ENCODE measurements around the gene MRPS2.
"Not testable (repeated sequence)": the region's sequence is repeated elsewhere in the genome, so short reads cannot be mapped to it uniquely, and the experiment has no call there.

The MRPS2 gene

DNA sequence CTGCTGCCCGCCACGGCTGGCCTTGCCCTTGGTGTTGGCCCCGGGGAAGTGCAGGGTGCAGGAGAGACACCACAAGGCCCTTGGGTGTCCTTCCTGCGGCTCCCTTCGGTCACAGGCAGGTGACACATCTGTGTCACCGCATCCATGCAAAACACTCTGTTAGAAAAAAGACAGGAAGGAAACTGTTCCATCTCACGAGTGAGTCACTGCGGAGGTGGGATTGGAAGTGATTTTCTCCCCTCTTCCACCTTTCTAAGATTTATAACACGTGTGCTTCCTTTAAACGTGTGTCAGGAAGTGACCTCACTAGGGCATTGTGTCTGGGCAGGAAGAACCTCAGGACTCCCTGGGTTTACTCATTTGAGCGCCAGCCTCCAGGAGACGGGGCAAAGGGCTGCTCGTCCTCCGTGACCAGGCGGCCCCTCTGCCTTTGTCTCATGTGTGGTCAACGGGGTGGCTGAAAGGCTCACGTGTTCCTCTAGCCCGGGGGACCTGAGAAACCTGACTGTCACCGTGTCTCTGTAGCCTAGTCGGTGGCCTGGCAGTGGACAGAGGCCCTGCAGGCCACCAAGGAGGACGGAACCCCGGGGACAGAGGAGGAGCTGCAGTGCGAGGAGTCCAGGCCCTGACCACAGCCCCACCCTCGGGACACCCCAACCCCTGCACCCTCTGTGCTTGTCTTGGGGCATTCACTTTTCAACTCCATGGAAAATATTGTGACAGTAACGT is 15.8 kb downstream of the MRPS2 start:
- no peak for DNase-seq

DNA sequence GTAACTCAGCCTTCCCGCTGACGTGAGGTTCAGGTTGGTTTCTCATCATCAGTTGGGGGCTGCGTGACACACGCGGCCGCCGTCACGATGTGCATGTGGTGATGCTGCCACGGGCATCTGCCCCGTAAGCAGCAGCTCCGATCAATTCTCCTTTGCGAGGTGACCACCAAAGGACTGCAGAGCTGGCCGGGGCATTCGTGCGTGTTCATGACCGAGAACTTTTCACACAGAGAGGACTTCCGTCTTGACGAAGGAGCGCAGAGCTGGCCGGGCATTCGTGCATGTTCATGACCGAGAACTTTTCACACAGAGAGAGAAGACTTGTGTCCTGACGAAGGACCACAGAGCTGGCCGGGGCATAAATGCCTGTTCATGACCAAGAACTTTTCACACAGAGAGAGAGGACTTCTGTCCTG is 16.9 kb downstream of the MRPS2 start:
- no peak for DNase-seq

DNA sequence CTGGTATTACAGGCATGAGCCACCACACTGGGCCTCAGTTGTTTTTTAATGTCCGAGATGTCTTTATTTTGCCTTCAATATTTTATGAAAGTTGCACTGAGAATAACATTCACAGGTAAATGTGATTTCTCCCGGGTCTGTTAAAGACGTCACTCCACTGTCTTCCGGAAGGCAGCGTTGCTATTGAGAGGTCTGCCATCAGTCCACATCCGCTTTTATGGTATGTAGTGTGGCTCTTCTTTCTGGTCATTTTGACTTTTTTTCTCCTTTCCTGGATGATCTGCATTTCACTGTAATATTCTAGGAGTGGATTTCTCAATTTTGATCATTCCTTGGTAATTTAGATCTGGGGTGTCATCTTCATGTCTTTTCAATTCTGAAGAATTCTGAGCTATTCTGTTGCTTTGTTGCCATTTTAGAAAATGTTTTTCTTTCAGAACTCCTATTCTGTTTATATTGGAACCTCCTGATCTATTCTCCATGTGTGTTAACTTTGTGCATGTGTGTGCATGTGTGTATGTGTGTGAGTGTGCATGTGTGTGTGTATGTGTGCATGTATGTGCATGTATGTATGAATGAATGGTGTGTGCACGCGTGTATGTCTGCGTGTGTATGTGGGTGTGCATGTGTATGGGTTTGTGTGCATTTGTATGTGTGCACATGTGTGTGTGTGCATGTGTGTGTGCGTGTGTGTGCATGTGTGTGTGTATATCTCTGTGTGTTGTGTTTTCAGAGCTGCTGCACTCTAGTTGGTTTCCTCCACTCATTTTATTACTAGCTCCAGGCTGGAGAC is 18.9 kb downstream of the MRPS2 start:
- DNase-seq: no peak

- no peak for DNase-seq
Measured at GRCh38 chr9:135520916-135521607, 20.6 kb downstream of the MRPS2 start, which contains the start of gene LCN1. TSS of gene LCN1 (plus strand) at chr9:135521440. CDS start at chr9:135521498, 58 bp downstream.

DNA sequence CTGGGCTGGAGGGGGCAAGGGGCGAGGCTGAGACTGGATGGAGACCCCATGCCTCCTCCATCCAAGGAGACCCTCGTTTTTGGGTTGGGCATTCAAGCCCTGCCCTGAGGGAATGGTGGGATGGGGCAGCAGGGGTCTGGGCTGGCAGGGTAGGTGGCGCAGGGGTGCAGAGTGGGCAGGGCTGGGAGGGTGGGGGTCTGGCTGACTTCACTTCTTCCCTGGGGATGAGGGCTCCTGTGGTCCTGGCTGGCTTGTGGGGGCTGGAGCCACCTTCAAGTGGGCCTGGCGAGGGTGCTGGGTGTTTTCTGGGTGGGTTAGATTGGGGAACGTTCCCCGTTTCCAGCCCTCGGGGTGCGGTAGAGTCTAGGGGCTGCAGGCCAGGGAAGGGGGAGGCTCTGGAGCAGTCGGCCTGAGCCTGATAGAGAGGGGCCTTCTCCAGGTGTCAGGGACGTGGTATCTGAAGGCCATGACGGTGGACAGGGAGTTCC is 21.2 kb downstream of the MRPS2 start:
- DNase-seq: no peak

DNA sequence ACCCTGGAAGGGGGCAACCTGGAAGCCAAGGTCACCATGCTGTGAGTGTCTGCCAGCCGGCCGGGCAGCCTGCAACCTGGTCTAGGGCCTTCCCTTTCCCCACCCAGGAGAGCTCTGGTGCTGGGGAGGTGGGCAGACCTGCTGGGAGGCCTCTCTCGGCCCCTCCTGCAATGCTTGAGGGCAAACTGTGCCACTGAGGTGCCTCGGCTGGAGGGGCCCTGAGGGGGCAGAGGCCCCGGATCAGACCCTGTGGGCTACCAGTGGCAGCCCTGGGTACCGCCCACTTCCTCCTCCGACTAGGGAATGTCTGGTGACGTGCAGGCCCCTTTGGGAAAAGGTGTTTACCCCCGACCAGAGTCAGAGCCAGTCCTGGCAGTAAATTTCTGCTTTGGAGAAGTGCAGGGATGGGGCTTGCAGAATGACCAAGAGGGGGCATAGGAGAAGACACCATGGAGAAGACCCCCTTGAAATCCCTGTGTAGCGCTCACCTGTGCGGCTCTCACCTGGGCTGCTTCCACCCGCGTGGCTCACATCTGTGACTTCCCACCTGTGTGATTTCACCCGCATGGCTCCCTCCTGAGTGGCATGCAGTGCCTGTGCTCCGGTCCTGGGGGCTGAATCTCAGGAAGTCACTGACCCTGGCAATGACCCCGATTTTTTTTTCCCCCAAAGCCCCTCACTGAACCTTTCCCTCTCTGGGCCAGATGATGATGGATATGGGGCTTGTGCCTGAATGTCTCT is 21.8 kb downstream of the MRPS2 start:
- DNase-seq: no peak

DNA sequence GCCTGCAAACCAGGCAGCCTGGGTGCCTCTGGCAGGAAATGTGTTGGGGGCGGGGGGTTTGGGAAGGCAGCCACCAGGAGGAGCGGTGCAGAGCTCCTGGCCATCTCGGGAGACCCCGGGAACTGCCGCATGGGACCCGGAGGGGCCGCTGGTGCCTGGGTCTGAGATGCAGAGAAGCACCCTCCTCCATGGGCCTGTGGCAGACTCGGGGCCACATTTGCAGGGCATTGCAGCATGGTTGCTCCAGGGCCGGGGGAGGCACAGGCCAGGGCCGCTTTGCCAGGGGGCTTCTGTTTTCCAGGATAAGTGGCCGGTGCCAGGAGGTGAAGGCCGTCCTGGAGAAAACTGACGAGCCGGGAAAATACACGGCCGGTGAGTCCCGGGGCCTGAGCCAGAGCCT is 22.4 kb downstream of the MRPS2 start:
- DNase-seq: no peak

DNA sequence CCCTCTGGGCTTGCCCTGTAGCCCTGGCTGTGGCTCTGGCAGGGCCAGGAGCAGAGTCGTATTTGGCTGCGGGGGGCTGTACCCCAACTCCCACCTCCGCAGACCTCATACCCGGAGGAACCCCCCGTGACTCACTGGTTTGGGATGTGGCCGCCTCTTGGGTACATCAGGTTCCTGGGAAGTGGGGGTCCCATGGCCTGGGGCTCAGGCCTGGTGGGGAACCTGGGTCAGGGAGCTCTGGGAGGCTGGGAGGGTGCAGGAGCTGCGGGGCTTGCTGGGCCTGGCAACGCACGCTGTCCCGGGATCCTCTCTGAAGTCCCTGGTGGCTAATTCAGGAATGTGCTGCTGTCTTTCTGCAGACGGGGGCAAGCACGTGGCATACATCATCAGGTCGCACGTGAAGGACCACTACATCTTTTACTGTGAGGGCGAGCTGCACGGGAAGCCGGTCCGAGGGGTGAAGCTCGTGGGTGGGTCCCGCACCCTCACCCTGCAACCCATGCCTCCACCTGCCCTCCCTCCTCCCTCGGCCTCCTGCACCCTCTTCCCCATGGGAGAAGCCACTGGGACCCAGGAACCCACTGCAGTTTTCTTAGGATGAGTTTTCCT is 23.1 kb downstream of the MRPS2 start:
- no peak for DNase-seq

DNA sequence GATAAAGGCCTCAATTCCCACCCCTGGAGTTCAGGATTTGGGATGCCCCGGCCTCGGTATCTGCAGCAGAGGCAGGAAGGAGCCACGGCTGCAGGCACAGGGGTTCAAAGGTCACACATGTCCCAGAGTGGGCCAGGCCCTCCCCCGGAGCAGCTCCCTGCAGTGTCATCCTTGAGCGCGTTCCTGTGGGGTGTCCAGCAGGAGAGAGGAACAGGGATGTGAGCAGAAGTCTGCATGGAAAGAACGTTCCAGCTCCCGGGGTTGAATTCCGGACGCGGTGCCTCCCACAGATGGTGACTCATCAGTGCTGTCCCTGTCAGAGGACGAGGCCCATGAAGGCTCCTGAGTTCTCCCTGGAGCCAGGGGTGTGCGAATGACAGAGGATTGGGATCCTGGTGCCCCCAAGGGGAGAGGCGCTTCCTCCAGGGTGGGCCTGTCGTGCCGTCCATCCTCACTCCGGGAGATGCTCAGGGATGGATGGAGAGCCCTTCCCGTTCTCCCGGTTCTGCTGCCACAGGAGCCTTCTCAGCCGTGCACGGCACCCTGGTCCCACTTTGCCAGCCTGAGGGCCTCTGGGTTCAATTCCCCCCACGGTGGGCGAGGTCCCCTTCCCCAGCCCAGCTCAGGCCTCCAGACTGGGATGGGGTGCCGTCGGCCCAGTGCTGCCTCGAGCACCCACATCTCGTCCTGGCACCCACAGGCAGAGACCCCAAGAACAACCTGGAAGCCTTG is 23.8 kb downstream of the MRPS2 start:
- DNase-seq: no peak

DNA sequence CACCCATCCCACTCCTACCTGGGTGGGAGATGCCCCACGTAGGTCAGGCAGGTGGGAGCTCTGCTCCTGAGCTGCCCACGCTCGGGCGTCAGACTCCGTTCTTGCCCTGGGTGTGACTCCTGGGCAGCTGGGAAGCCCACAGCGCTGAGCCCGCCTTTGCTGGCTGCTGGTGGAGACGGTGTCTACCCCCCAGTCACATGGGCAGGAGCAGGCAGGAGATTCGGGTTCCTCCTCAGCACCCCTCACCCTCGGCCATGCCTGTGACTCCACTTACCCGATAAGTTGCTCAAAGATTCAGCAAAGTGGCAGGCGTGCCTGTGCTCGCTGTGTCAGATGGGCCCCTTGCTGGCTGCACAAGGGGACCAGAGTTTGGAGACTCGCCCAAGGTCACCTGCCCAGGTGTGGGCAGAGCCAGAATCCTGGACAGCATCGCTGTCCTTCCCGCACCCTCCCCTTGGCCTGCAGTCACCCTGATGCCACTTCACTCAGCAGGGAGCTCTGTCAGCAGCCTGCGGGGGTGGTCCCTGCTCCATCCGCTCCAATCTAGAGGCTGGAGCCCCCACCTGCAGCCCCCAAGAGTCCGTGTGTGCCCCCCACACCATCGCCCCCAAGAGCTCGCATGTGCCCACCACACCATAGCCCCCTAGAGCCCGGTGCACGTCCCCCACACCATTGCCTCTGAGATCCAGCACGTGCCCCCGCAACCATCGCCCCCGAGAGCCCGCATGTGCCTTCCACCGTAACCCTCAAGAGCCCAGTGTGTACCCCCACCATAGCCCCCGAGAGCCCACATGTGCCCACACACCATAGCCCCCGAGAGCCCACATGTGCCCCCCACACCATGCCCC is 25.0 kb downstream of the MRPS2 start:
- DNase-seq: no peak

DNA sequence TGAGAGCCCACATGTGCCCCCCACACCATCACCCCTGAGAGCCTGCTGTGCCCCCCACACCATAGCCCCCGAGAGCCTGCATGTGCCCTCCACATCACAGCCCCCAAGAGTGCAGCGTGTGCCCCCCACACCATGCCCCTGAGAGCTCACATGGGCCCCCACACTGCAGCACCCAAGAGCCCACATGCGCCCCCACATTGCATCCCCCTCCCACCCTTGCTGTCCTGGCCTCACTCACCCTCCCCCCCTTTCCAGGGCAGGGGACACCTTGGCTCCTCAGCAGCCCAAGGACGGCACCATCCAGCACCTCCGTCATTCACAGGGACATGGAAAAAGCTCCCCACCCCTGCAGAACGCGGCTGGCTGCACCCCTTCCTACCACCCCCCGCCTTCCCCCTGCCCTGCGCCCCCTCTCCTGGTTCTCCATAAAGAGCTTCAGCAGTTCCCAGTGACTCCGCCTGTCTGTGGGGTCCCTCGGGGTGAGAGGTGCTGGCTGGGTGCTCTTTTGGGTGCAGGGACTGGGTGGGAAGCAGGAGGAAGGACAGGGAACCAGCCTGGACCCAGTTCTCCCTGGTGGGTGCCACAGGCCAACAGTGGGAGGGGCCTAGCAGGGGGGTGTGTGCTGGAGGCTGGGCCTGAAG is 25.7 kb downstream of the MRPS2 start:
- no peak for DNase-seq

DNA sequence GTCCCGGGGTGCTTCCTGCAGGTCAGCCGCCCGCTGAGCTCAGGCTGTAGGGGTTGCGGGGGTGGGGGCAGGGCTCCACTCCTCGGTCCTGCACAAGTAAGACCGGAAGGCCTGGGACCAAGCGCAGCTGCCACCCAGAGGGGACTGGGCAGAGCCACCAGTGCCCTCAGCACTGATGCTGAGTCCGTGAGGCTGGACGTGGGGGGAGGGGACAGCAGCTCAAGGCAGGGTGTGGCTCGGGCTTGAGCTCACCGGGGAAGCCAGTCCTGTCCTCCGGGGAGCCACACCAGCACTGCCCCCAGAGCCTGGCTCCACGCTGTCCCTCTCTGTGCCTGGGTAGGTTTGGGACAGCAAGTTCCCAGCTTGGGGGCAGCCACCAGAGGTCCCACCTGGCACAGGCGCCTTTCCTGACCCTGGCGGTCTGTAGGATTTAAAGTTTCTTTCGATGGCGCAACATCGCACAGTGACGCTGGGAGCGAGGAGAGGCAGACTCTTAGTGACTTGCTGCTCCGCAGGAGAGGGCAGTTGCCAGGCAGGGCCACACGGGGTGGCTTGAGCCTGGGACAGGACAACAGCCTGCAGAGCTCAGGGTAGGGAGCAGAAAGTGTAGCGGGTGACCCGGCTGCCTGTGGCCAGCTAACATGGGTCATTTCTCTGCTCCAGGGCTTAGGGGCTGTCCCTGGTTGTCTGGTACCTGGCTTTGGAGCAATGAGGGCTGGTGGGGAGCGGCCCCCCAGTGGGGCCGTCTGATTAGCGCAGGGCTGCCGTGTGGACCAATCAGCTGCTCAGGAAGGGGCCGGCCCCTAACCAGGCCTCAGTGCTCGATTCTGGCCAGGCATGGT is 26.5 kb downstream of the MRPS2 start:
- DNase-seq: no peak

GRCh38 chr9:135528842-135529435 is 28.5 kb downstream of the MRPS2 start:
- not testable (repeated sequence) for DNase-seq

- no peak for DNase-seq
Measured at GRCh38 chr9:135530146-135530545, 29.7 kb downstream of the MRPS2 start.

DNA sequence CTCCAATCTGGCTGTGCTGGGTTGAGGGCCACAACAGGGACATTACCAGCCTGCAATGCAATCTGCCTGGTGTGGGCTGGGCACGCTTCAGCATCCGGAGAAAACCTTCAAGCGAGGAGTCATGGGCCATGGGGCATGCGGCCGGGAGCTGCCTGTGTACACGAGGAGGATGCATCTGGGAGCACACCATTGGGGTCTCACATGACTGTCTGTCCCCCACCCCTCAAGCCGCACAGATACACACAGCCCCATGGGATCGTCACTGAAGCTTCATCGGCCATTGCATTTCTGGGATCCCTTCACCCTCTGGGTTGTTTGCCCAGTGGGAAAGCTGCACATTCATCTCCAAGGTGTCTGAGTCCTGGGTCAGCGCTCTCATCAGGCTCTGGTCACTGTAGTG is 30.6 kb downstream of the MRPS2 start:
- DNase-seq: no peak

GRCh38 chr9:135533113-135533512 is 32.6 kb downstream of the MRPS2 start:
- no peak for DNase-seq

GRCh38 chr9:135533674-135534073 is 33.2 kb downstream of the MRPS2 start:
- no peak for DNase-seq

GRCh38 chr9:135534192-135534711 is 33.8 kb downstream of the MRPS2 start:
- DNase-seq: not testable (repeated sequence)
